GM21367 (cell line): Measurements from ENCODE around the gene PDCD10.

Source experiments
- ATAC-seq: cut with Tn5 transposase; IDR thresholded peaks from one replicate; pipeline ENCODE4 v1.9.1; 2021; ENCODE audit not compliant: unreplicated experiment

Gene PDCD10

GRCh38 chr3:167734498-167735232 is at the start of gene PDCD10:
Gene PDCD10 (minus strand): TSS chr3:167734892. CDS start chr3:167720157, 14,735 bp downstream.
- ATAC-seq: peak; percentile 83

- ATAC-seq: no peak
Observed at GRCh38 chr3:167783781-167784180, 49.1 kb upstream of the PDCD10 start.

GRCh38 chr3:167780214-167780883 is 45.7 kb upstream of the PDCD10 start:
- ATAC-seq: no peak

- no peak for ATAC-seq
Observed at GRCh38 chr3:167777356-167777755, 42.7 kb upstream of the PDCD10 start.

GRCh38 chr3:167776066-167776685 is 41.5 kb upstream of the PDCD10 start:
- no peak for ATAC-seq

- ATAC-seq: peak; percentile 88
Observed at GRCh38 chr3:167773584-167773983, 38.9 kb upstream of the PDCD10 start.

- peak; percentile 40 for ATAC-seq
Observed at GRCh38 chr3:167772992-167773391, 38.3 kb upstream of the PDCD10 start.

- no peak for ATAC-seq
Observed at GRCh38 chr3:167762296-167762695, 27.6 kb upstream of the PDCD10 start.

- no peak for ATAC-seq
Observed at GRCh38 chr3:167761302-167761701, 26.6 kb upstream of the PDCD10 start.

GRCh38 chr3:167754049-167754448 is 19.4 kb upstream of the PDCD10 start:
- no peak for ATAC-seq

GRCh38 chr3:167750272-167750971 is 15.7 kb upstream of the PDCD10 start:
- peak; percentile 98 for ATAC-seq

GRCh38 chr3:167749728-167750127 is 15.0 kb upstream of the PDCD10 start:
- ATAC-seq: no peak

- no peak for ATAC-seq
Observed at GRCh38 chr3:167749209-167749608, 14.5 kb upstream of the PDCD10 start.

GRCh38 chr3:167743799-167744198 is 9.1 kb upstream of the PDCD10 start:
- no peak for ATAC-seq

GRCh38 chr3:167742338-167742737 is 7.6 kb upstream of the PDCD10 start:
- ATAC-seq: no peak

GRCh38 chr3:167740961-167741587 is 6.4 kb upstream of the PDCD10 start:
- ATAC-seq: peak; percentile 92

- no peak for ATAC-seq
Observed at GRCh38 chr3:167739190-167739810, 4.6 kb upstream of the PDCD10 start.

GRCh38 chr3:167738037-167738436 is 3.3 kb upstream of the PDCD10 start:
- ATAC-seq: no peak

- no peak for ATAC-seq
Observed at GRCh38 chr3:167736997-167737396, 2.3 kb upstream of the PDCD10 start.

GRCh38 chr3:167736264-167736787 is 1.6 kb upstream of the PDCD10 start:
- ATAC-seq: no peak
